NCI-H128 (cell line): ENCODE measurements around the gene NUP107.
"Not testable (repeated sequence)": the region's sequence is repeated elsewhere in the genome, so short reads cannot be mapped to it uniquely, and the experiment has no call there.

Experiments used
- DNase-seq: peaks from one replicate; lab custom pipeline; 2025; ENCODE audit not compliant: unreplicated experiment; lab: John Stamatoyannopoulos, UW

The NUP107 gene

DNA sequence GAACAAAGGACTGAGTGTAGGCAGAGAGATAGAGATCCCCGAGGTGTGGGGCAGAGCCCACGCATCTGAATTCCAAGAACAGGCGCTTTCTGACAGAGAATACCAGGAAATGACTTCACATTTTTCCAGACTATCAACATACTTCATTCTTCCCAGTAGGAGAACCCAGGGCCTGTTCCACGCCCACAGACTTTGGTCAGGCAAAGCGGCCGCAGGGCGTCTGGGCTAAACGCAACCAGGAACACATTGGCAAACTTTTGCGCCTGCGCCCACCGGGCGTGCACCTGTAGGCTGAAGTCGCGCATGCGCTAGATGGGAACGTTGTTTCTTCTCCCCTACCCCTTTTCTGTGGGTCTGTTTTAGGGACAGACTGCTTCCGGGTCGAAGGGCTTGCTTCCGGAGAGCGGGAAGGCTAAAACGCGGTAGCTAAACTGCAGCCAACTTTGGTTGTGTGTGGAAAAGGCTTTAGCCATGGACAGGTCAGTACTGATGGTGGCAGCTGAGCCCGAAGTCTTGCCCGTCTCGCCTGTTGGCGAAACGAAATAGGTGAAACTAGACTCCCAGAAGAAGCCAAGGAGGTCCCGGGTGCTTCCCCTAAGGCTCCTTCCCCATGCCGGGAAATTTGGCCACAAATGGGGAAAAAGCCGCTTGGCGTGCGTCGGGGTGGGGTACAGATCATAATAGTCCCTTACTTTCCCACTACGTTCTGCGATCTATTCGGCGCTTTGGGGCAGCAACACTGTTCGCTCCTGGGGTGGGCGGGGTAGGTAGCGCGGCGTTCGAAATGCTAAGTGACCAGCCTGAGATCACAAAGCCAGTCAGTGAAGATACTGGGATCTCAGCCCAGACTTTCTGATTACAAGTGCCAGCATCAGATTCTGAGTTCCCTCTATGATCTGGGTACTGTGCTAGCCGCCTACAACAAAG, at the start of gene NUP107:
TSS of gene NUP107 (plus strand) at position 384 of the 927 bp plus-strand sequence. CDS start at position 472, 88 bp downstream.
- DNase-seq = peak; percentile 100

DNA sequence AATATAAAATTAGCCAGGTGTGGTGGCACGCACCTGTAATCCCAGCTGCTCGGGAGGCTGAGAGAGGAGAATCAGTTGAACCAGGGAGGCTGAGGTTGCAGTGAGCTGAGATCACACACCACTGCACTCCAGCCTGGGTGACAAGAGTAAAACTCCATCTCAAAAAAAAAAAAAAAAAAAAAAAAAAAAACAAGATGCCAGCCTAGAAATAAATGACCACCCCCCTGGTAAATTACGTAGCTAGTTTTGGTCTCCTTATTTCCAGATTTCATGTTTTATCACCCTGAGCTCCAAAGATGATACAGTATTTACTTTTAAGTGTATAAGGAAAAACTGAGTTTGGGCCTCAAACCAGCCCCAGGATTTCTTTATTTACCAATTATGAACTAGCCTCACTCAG, 49.3 kb upstream of the NUP107 start:
- not testable (repeated sequence) for DNase-seq

DNA sequence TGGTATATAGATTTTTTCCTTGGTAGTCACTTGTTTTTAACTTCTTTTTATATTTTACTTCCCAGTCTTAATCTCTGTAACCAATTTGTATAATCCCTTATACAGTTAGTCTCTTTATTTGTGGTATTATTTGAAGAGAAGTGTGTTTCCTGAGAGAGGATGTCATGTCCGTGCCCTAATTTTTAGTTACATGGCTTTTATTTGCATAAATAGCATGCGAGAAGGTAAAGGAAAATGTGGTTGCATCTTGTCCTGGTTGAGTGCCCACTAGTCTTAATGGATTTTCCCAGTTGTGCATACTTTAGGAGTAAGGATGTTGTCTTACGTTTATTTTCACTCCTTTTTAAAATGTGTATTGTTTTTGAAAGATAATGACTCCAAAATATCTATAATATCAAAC, 48.6 kb upstream of the NUP107 start:
- DNase-seq = no peak

DNA sequence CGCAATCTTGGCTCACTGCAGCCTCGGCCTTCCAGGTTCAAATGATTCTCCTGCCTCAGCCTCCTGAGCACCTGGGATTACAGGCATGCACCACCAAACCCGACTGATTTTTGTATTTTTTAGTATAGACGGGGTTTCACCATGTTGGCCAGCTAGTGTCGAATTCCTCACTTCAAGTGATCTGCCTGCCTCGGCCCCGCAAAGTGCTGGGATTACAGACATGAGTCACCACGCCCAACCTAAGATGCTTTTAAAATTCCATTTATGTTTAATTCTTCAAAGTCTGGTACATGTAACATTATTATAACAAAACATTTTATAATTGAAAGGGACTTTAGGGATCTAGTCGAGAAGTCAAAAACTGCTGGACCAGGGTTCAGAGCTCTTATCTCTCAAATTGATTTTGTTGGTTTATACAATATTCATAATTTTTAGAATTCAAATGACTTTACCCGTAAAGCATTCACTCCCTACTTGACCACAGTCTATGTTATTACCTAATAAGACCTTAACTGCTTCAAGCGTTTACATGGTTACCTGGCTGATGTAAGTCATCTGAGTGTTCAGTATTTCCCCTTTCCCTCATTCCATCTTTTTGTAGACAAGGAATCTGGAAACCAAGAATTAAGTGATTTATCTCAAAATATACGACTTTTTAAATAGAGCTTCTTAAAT, 47.9 kb upstream of the NUP107 start:
- DNase-seq = no peak

DNA sequence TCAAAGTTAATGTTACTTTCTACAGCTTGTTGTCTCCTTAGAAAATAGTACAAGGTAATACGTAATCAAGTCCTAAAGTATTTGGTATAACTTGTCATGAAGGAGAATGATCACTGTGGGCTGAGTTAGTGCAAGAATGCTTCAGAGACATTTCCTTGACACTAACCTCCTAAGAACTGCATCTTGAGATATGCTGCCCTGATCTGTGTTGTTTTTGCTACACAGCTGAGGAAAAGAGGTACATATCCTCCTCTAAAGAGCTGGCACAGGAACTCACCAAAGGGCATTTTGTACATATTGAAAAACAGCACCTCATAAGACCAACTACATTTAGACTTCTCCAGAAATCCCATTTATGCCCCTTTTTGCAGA, 47.4 kb upstream of the NUP107 start:
- DNase-seq = no peak

DNA sequence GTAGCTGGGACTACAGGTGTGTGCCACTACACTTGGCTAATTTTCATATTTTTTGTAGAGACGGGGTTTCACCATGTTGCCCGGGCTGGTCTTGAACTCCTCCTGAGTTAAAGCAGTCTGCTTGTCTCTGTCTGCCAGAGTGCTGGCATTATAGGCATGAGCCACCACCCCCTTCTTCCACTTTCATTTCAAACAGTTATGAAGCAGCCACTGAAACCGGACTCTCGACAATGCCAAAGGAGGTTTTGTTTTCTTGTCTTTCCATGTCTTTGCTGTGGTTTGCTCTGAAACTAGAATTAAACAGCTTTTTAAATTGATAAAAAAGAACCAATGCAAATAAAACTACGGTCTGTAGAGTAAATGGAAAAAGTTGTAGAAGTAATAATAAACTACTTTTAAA, 45.6 kb upstream of the NUP107 start:
- DNase-seq = no peak

GRCh38 chr12:68646484-68646883, 40.3 kb upstream of the NUP107 start:
- no peak for DNase-seq

GRCh38 chr12:68647507-68647906, 39.3 kb upstream of the NUP107 start:
- DNase-seq = no peak

DNA sequence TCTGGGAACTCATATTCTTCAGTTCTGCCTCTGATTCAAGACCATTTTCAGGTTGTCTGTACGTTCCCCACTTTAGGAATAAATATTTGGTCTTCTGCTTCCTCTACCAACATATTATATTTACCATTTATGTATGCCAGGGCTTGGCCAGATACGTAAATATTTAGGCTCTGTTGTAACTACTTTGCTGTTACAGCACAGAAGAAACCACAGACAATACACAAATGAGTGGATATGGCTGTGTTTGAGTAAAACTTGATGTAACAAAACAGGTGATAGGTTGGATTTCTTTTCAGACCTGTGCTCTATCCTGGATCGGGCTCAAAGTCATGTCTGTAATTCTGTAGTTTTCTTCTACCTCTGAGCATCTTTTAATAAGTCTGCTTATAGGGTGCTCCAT, 38.6 kb upstream of the NUP107 start:
- no peak for DNase-seq

DNA sequence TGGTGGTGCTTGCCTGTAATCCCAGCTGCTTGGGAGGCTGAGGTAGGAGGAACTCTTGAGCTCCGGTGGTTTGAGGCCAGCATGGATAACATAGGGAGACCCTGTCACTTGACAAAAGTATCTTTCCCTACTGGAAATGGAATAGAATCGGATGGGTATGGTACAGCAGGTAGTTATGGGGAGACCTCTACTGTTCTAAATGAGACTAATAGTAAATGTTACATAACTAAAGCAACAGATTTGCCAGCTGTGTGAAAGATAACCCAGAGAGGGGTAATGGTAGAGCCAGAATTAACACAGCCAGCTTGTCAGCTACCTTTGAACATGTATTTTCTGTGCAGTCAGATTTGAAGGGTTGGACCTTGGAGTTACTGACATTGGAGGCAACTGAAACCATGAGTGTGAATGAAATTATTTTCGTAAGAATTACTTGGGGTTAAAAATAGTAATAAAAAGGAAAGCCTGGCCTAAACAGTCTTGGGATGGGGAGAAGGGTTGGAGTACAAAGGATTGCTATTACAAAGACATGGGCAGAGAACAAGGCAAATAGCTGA, 21.7 kb upstream of the NUP107 start:
- no peak for DNase-seq

DNA sequence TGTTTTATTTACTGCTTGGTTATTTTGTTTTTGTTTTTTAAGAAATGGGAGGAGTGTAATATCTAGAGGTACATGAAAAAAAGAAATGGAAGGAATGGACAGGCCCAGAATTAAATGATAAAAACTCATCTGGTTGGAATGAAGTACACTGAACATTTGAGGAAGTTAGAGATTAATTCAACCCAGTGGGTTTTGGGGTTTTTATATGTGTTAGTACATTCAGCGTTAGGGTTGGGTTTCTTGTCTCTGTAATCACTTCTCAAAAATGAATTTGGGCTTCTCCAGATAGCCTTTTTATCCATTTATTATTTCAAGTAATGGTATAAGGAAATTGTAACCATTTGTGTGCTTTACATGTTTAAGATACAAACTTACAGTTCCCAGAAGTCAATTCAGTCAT, 19.5 kb upstream of the NUP107 start:
- no peak for DNase-seq

GRCh38 chr12:68667896-68668295, 18.9 kb upstream of the NUP107 start:
- no peak for DNase-seq

DNA sequence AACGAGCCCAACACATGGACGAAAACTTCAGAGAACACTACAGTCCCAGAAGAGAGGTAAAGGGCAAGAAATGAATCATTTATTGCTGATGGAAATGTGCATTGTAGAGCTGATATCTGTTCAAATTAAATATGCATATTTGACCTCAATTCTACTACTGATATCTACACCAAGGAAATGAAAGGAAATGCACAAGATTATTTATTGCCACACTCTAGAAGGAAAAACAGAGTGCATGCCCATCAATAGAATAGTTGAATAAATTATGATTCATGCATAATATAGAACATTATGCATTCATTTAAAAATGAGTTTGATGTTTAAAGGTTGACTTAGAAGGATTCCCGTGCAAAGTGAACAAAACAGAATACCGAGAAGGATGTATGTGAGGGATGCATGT, 15.6 kb upstream of the NUP107 start:
- no peak for DNase-seq

DNA sequence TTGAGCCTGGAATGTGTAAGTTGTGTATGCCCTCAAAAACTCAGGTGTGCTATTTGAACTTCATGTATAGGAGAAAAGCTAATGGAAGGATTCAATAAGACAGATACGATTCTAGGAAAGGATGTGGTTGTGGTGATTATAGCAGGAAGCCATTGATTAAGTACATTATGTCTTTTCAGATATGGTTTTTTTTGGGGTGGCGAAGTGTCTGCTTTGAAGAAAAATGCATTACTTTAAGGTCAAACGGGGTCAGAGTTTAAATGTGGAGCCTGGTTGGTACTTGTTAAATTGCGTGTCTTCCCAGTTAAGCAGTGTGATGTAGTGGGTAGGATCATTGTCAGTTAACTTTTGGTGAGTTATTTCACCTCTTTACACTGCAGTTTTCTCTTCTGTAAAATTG, 13.0 kb upstream of the NUP107 start:
- no peak for DNase-seq

- DNase-seq = no peak
Observed at GRCh38 chr12:68674376-68674775, 12.4 kb upstream of the NUP107 start.

- DNase-seq = no peak
Observed at GRCh38 chr12:68675101-68675842, 11.5 kb upstream of the NUP107 start.

GRCh38 chr12:68676854-68677253, 9.9 kb upstream of the NUP107 start:
- not testable (repeated sequence) for DNase-seq

DNA sequence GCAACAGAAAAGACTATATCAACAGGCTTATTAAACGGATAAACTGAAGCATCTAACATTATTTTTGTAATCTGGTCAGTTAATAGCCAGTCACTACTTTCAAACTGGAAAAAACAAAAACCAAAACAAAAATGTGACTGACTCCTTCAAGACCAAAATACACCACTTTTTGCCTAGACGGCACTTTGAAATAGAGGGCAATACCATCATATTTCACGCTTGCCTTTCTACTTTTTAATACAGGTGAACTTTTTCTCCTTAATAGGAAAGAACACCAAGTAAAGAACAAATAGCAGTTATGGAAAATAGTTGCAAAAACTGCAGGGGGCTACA, 550 bp upstream of the NUP107 start:
- no peak for DNase-seq

DNA sequence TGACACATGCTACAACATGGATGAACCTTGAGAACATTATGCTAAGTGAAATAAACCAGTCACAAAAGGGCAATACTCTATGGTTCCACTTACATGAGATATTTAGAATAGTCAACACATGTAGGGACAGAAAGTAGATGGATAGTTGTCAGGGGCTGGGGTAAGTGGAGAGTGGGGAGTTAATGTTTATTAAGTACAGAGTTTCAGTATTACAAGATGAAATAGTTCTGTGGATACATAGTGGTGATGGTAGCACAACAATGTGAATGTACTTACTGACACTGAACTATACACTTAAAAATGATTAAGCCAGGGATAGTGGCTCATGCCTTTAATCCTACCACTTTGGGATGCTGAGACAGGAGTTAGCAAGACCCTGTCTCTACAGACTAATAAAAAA, 8.7 kb downstream of the NUP107 start:
- DNase-seq = no peak

DNA sequence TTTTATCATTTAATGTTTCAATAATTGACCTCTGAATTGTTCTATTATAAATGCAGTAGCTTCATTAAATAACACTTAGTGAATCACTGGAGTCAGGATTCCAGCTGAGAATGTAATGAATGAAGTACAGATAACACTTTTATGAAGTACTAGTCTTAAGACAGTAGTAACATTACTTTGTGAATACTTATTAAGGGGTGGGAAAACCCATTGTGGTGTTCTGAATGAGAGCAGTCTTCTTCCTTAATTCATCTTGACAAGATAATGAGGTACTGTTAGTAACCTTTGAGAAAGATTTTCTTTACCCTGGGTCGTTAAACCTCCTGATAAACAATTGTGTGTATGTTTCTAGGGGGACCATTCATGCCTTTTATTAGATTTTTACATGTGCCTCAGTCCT, 12.7 kb downstream of the NUP107 start:
- DNase-seq = no peak

- no peak for DNase-seq
Observed at GRCh38 chr12:68727776-68728175, 41.0 kb downstream of the NUP107 start.

DNA sequence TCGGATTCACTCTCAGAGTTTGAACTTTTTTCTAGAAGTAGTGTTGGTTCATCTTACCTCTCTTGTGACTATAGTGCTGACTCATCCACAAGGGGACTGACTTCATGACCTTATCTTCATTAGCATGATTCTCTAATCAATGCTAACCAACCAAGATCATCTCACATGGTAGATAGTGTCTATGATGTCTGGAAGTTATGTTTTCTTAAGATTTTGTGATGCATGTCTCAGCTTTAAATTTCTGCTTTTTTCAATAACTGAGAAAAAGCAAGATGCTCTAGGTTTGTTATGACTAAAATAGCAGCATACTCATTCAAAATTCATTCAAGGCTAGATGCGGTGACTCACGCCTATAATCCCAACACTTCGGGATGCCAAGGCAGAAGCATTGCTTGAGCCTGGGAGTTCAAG, 46.9 kb downstream of the NUP107 start:
- no peak for DNase-seq
